OCI-LY3 (cell line): Measurements from ENCODE around the gene PRM1.

Experiments used
- H2AFZ ChIP-seq: fragments of 200-600, 300-600 bp; shearing (Covaris generic); 2 replicates; pipeline ENCODE4 v1.6.0; 2014; ENCODE audit warnings: antibody characterized with exemption, low read depth, low read length
- H3K27ac ChIP-seq: fragments of 200-600, 300-600 bp; sonication (generic); 2 replicates; pipeline ENCODE4 v1.5.1; 2014; ENCODE audit warnings: mild to moderate bottlenecking, low read length, moderate library complexity, mixed read lengths
- H3K27me3 ChIP-seq: fragments of 200-600, 300-600 bp; sonication (generic); 2 replicates; pipeline ENCODE4 v1.6.1; 2014; ENCODE audit warnings: low read depth, low read length, mixed read lengths
- H3K36me3 ChIP-seq: fragments of 200-600, 300-600 bp; sonication (generic); replicated peaks from 2 replicates; pipeline ENCODE3; 2014; ENCODE audit warnings: low read depth, low read length, mixed read lengths
- H3K4me1 ChIP-seq: fragments of 300-600, 200-600 bp; sonication (generic); 2 replicates; pipeline ENCODE4 v1.6.1; 2014; ENCODE audit warnings: low read length, mixed read lengths
- H3K4me2 ChIP-seq: fragments of 200-600, 300-600 bp; sonication (generic); 2 replicates; pipeline ENCODE4 v1.6.1; 2014; ENCODE audit warnings: low read length, mixed read lengths
- H3K4me3 ChIP-seq: fragments of 300-600, 200-600 bp; sonication (generic); 2 replicates; pipeline ENCODE4 v1.5.1; 2014; ENCODE audit warnings: antibody characterized with exemption, mild to moderate bottlenecking, low read length, moderate library complexity
- H3K79me2 ChIP-seq: fragments of 300-600, 200-600 bp; shearing (Covaris generic); 2 replicates; pipeline ENCODE4 v1.6.1; 2014; ENCODE audit warnings: mild to moderate bottlenecking, low read length, mixed read lengths
- H3K9ac ChIP-seq: fragments of 300-600, 200-600 bp; shearing (Covaris generic); 2 replicates; pipeline ENCODE4 v1.6.0; 2014; ENCODE audit warnings: mild to moderate bottlenecking, low read length, moderate library complexity
- H3K9me3 ChIP-seq: fragments of 200-600, 300-600 bp; shearing (Covaris generic); 2 replicates; pipeline ENCODE4 v1.6.1; 2014; ENCODE audit warnings: low read length, mixed read lengths; ENCODE audit not compliant: insufficient read depth
- H4K20me1 ChIP-seq: fragments of 200-600, 300-600 bp; sonication (generic); 2 replicates; pipeline ENCODE4 v1.6.1; 2016; ENCODE audit warnings: low read length, mixed read lengths; ENCODE audit not compliant: insufficient read depth
- CTCF ChIP-seq: fragments of 200-600, 300-600 bp; sonication (generic); IDR thresholded peaks from 2 replicates; pipeline ENCODE4 v1.5.1; 2014; ENCODE audit warnings: antibody characterized with exemption, low read length, low read depth
- EZH2phosphoT487 ChIP-seq: fragments of 200-600 bp; shearing (Covaris generic); IDR thresholded peaks from 2 replicates; pipeline ENCODE4 v1.6.1; 2018; ENCODE audit warnings: antibody characterized with exemption, mixed run types, low read depth

PRM1 gene

DNA sequence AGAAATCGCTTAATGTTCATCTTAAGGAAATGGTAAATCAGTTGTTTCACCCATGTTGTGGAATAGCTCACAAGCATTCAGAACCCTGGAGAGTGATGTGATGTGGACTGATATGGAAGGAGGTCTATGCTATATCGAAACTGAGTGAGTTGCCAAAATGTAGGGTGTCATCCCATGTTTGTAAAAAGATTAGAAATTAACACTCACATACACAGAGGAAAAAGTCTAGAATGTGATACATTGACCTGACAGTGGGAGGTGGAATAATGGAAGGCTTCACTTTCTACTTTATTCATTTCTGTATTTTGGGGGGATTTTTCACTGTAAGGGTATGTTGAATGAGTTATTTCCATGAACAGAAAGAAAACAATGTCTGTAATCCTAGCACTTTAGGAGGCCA lies 4.7 kb upstream of the PRM1 start:
- H3K4me2 ChIP-seq, result peak overlapping the region; percentile 7; the same call in 1 of the 2 replicates
- no peak overlapping the region for H2AFZ ChIP-seq
- no peak overlapping the region for H3K27ac ChIP-seq
- H4K20me1 ChIP-seq, result no peaks in the 10 kb centered on the region
- no peak overlapping the region for H3K9ac ChIP-seq
- H3K36me3 ChIP-seq, result peaks cover 6% of the 10 kb centered on the region
- TF ChIP-seq CTCF, result no peak
- TF ChIP-seq EZH2phosphoT487, result no peak
- H3K27me3 ChIP-seq, result no peaks in the 10 kb centered on the region
- no peaks in the 10 kb centered on the region for H3K9me3 ChIP-seq
- H3K79me2 ChIP-seq, result no peaks in the 10 kb centered on the region
- peaks cover 26% of the 10 kb centered on the region for H3K4me1 ChIP-seq
- H3K4me3 ChIP-seq, result no peak overlapping the region

- Histone ChIP-seq H3K4me1 (peaks cover 38% of the 10 kb centered on the region), H3K9me3 (no peaks in the 10 kb centered on the region), H2AFZ (no peak overlapping the region), H3K4me2 (no peak overlapping the region), H3K79me2 (no peaks in the 10 kb centered on the region), H3K4me3 (no peak overlapping the region), H3K27me3 (no peaks in the 10 kb centered on the region), H4K20me1 (no peaks in the 10 kb centered on the region), H3K27ac (no peak overlapping the region), H3K36me3 (peaks cover 6% of the 10 kb centered on the region), H3K9ac (no peak overlapping the region)
- no peak for TF ChIP-seq EZH2phosphoT487
- no peak for TF ChIP-seq CTCF
Measured at GRCh38 chr16:11283820-11284248, 2.7 kb upstream of the PRM1 start.

DNA sequence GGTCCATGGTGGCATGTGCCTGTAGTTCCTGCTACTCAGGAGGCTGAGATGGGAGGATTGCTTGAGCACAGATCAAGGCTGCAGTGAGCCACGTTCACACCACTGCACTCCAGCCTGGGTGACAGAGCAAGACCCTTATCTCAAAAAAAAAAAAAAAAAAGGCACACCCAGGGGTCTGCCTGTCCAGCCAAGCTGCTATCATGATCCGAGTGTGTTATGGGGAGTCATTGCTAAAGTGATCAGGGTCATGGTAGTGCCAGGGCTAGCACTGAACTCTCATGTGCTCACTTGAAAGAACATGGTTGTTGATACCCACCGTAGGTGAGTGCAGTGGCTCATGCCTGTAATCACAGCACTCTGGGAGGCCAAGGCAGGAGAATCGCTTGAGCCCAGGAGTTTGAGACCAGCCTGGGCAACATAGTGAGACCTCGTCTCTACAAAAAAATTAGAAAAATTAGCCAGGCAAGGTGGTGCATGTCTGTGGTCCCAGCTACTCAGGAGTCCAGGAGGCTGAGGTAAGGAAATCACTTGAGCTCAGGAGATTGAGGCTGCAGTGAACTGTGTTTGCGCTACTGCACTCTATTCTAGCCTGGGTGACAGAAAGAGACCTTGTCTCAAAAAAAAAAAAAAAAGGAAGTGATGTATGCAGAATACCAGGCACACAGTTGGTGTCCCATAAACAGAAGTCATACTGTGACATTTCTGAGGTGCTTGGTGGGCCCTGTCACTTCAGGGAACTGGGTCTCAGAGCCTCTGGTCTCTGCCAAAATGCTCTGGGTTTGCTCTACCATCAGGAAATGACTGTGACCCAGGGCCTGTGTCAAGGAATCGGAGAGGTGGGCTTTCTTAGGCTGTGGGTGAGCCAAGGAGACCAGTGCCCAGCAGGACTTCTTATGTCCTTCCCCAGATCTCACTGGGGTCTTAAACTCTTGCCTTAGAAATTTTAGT lies 2.2 kb downstream of the PRM1 start:
- Histone ChIP-seq H3K79me2 (no peaks in the 10 kb centered on the region), H2AFZ (peak overlapping the region; percentile 48), H3K4me3 (no peak overlapping the region), H3K27ac (no peak overlapping the region), H3K4me1 (peaks cover 14% of the 10 kb centered on the region), H3K9me3 (no peaks in the 10 kb centered on the region), H4K20me1 (no peaks in the 10 kb centered on the region), H3K27me3 (peaks cover 9% of the 10 kb centered on the region; the same call in 1 of the 2 replicates), H3K9ac (no peak overlapping the region), H3K4me2 (peak overlapping the region; percentile 41), H3K36me3 (no peaks in the 10 kb centered on the region)
- no peak for TF ChIP-seq CTCF
- no peak for TF ChIP-seq EZH2phosphoT487

DNA sequence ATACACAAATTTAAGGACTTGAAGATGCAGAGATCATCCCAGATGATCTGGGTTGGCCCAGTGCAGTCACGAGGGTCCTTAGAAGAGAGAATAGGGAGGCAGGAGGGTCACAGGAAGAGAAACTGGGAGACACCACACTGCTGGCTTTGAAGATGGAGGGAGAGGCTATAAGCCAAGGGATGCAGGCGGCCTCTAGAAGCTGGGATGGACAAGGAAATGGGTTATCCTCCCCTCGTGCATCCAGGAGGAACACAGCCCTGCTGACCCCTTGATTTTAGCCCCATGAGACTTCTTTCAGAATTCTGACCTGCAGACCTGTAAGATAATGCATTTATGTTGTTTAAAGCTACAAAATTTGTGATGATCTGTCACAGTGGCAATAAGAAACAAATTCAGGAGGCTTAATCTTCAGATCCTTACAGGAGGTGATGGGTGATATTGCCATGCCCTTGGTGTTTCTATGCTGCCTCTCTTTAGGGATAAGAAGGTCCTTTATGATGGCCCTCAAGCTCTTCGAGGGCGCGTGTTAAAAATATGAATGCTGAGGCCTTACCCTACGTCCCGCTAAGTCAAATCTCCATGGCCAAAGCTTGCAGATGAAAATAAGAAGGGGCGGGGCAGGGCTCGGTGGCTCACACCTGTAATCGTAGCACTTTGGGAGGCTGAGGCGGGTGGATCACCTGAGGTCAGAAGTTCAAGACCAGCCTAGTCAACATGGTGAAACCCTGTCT lies 3.4 kb downstream of the PRM1 start:
- H3K4me1 ChIP-seq, result peaks cover 14% of the 10 kb centered on the region
- no peak overlapping the region for H3K4me3 ChIP-seq
- peaks cover 9% of the 10 kb centered on the region; the same call in 1 of the 2 replicates for H3K27me3 ChIP-seq
- H3K79me2 ChIP-seq, result no peaks in the 10 kb centered on the region
- no peaks in the 10 kb centered on the region for H3K36me3 ChIP-seq
- H3K9ac ChIP-seq, result no peak overlapping the region
- H3K4me2 ChIP-seq, result no peak overlapping the region
- TF ChIP-seq EZH2phosphoT487 (no peak), CTCF (no peak)
- H3K27ac ChIP-seq, result no peak overlapping the region
- H2AFZ ChIP-seq, result no peak overlapping the region
- no peaks in the 10 kb centered on the region for H3K9me3 ChIP-seq
- H4K20me1 ChIP-seq, result no peaks in the 10 kb centered on the region
